Skeletal muscle tissue (tissue), 4 donors: ENCODE data around the gene THSD7A. TPM values are rescaled to one million over a fixed set of nuclear protein-coding genes. Genes with fewer than 3 reads are reported as not detected.

ENCODE experiments used
- H3K27ac ChIP-seq: one replicate; pipeline ENCODE4 v1.7.0; 2013; ENCODE audit warnings: mild to moderate bottlenecking, low read depth, low read length, inconsistent platforms
- H3K27me3 ChIP-seq, 3 donors: one replicate each; pipeline ENCODE4 v1.7.0; 2013; ENCODE audit warnings: low read length in 3 of 3; ENCODE audit not compliant: control insufficient read depth in 3 of 3, insufficient read depth in 3 of 3
- H3K36me3 ChIP-seq, 3 donors: one replicate each; pipeline ENCODE4 v1.7.0; 2013; ENCODE audit warnings: low read length in 3 of 3; ENCODE audit not compliant: control insufficient read depth in 3 of 3, insufficient read depth in 3 of 3
- H3K4me1 ChIP-seq, 3 donors: one replicate each; pipeline ENCODE4 v1.7.0; 2013; ENCODE audit warnings: low read length in 3 of 3, mild to moderate bottlenecking in 3 of 3; ENCODE audit not compliant: control insufficient read depth in 3 of 3, insufficient read depth in 3 of 3
- H3K4me3 ChIP-seq, 3 donors: one replicate each; pipeline ENCODE4 v1.7.0; 2013; ENCODE audit warnings: low read length in 3 of 3
- H3K9ac ChIP-seq, 3 donors: one replicate each; pipeline ENCODE4 v1.7.0; 2013; ENCODE audit warnings: low read length in 3 of 3, mild to moderate bottlenecking in 3 of 3, moderate library complexity in 2 of 3, low read depth in 1 of 3
- H3K9me3 ChIP-seq, 3 donors: one replicate each; pipeline ENCODE4 v1.7.0; 2013; ENCODE audit warnings: low read length in 3 of 3; ENCODE audit not compliant: control insufficient read depth in 3 of 3
- total RNA-seq: library from RNA; depleted of rRNA; stranded (reverse); fragments of >200 nt; gene quantifications from one replicate; pipeline ENCODE4 v1.2.3, GENCODE V29; 2014
- donor health status: Osteomylitis.

Gene THSD7A
- total RNA-seq, 1 donor from 2014 or later = 4.7 TPM

DNA sequence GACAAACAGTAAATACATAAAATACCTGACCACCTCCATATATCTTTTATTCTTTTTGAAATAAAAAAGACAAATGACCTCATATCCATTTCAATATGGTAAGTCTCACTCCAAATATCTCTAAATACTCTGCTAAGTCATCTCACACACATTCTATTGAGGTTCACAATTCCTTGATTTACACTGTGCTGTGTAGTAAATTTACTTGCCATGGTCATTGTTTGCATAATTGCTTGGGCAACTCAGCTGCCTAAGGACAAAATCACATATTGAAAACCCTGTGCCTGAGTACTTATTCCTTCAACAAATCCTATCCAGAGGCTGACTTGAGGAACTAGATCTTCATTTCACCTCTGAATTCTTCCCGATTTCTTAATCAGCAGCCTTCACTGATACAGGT lies 176.4 kb downstream of the THSD7A start:
- Histone ChIP-seq H3K9ac (no peak overlapping the region), H3K36me3 (no peaks in the 10 kb centered on the region), H3K27ac (no peak overlapping the region), H3K4me1 (no peaks in the 10 kb centered on the region), H3K27me3 (no peaks in the 10 kb centered on the region), H3K9me3 (no peaks in the 10 kb centered on the region), H3K4me3 (no peak overlapping the region)

DNA sequence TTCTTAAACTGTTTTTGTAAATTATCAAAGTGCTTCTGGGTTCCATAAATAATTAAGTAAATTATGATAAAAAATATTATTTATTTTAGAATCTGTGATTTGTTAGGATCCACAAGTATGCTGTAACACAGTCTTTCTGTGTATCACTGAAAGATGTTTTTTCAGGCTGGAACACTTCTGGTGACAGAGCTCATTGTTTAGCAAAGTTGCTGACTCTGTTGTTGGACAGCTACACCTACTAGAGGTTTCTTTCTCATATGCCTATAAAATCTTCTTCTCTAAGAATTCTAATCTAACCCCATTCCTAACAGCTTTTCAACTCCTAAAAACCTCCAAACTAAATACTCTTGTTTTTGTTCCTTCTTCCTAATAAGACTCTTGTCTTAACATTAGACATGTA lies 176.8 kb downstream of the THSD7A start:
- Histone ChIP-seq H3K27me3 (no peaks in the 10 kb centered on the region), H3K4me1 (no peaks in the 10 kb centered on the region), H3K9me3 (no peaks in the 10 kb centered on the region), H3K36me3 (no peaks in the 10 kb centered on the region), H3K27ac (no peak overlapping the region), H3K4me3 (no peak overlapping the region), H3K9ac (no peak overlapping the region)

DNA sequence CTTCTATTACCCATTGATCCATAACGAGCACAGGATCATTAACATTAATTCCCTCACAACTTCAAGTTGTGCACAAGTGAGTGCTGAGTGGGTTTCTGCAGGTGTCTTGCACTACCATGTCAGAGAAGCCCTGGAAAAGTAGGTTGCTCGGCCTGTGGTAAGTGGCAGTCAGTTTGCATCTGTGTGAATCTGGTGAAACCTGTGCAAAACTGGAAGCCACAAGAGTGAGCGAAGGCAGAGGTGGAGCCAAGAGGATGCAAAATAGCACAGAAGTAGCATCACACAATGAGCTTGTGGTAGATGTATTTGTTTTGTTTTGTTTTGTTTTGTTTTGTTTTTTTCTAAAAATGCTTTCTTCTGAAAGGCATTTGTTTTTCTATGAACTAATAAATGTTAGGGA lies 181.5 kb downstream of the THSD7A start:
- Histone ChIP-seq H3K4me1 (no peaks in the 10 kb centered on the region), H3K9me3 (no peaks in the 10 kb centered on the region), H3K4me3 (no peak overlapping the region), H3K9ac (no peak overlapping the region), H3K36me3 (no peaks in the 10 kb centered on the region), H3K27ac (no peak overlapping the region), H3K27me3 (no peaks in the 10 kb centered on the region)

DNA sequence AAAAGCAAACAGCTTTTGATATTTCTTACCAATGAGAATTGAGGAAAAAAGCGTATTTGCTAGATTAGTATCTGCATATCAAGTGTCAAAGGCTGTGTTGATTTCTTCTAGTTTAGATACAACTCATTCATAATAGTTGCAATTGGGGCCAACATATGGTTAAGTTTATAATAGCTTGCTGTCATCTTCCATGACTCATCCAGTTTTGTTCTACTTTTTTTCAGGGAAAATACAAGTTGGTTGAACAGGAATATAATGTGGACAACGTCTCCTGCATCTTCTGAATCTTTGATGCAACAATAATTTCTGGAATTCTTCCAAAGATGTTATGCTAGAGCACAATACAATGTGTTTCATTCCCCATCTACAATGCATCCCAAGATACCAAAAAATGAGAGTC lies 182.0 kb downstream of the THSD7A start:
- Histone ChIP-seq H3K4me1 (no peaks in the 10 kb centered on the region), H3K27me3 (no peaks in the 10 kb centered on the region), H3K36me3 (no peaks in the 10 kb centered on the region), H3K27ac (no peak overlapping the region), H3K9me3 (no peaks in the 10 kb centered on the region), H3K4me3 (no peak overlapping the region), H3K9ac (no peak overlapping the region)

DNA sequence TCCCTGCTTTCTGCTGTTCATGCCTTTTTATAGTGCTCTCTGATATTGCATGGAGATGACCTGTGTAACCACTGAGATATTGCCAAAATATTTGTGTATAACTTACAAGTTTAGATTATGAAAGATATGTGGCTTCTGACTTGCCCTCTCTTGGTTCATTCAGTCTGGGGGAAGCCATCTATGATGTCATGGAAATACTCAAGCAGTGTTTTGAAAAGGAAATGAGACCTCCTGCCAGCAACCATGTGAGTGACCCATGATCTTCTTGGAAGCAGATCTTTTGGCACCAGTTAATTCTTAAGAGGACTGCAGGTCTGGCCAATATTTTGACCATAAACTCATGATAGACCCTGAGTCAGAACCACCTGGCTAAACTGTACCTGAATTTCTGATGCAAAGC lies 183.0 kb downstream of the THSD7A start:
- Histone ChIP-seq H3K4me3 (no peak overlapping the region), H3K36me3 (no peaks in the 10 kb centered on the region), H3K9ac (no peak overlapping the region), H3K27me3 (no peaks in the 10 kb centered on the region), H3K27ac (no peak overlapping the region), H3K9me3 (no peaks in the 10 kb centered on the region), H3K4me1 (no peaks in the 10 kb centered on the region)

DNA sequence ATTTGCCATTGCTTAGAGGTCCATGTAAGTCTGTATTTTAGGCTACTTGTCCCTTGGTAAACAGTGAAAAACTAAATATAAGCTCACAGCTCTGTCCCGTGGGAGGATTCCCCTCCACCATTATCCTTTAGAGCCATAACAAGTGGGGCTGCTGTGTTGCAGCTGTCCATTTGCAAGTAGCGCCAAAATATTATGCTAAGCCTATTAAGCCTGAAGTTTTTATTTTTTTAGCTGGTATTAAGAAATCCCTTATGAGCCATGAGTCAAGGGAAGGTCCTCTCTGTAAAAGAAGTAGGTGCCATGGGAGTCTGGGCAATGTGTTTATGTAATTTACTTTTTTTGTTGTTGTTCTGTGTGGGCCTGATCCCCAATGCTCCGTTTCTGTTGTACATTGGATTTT lies 183.9 kb downstream of the THSD7A start:
- Histone ChIP-seq H3K27me3 (no peaks in the 10 kb centered on the region), H3K36me3 (no peaks in the 10 kb centered on the region), H3K27ac (no peak overlapping the region), H3K9me3 (no peaks in the 10 kb centered on the region), H3K4me1 (no peaks in the 10 kb centered on the region), H3K9ac (no peak overlapping the region), H3K4me3 (no peak overlapping the region)

DNA sequence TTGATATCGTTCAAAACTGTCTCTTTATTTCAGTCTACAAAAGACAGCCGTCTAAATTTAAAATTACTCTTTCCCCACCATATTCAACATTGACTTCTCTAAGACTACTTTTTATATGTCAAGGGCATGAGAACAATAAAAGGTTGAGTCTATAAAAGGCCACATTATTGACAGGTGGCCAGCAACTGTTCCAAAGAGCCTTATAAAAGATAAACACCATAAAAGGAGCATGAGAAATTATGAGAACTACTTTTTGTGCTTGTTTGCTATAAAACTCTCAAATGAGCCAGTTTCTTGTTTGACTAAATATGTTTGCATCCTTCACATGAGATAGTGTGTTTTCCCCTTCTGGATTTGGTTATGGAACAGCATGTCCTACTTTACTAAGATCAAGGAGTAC lies 189.2 kb downstream of the THSD7A start:
- H3K27ac ChIP-seq = no peak overlapping the region
- H3K9me3 ChIP-seq = no peaks in the 10 kb centered on the region
- H3K9ac ChIP-seq = no peak overlapping the region
- H3K27me3 ChIP-seq = no peaks in the 10 kb centered on the region
- no peak overlapping the region for H3K4me3 ChIP-seq
- H3K36me3 ChIP-seq = no peaks in the 10 kb centered on the region
- no peaks in the 10 kb centered on the region for H3K4me1 ChIP-seq

DNA sequence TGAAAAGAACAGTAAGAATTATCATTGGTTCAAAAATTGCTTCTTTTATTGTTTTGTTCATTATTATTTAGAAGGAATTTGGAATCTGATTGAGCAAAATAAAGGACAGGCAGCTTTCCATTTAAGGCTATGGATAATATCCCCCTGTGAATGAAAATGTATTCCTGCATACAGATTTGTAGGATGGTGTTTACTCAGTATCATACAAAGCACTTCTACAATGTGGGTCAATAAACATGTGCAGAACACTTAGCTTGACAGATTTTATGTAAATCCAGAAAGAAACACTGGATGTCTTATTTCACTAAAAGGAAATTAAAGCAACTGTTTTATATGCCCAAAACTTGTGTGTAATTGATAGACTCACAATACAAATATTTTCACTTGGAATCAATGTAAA lies 189.7 kb downstream of the THSD7A start:
- H3K36me3 ChIP-seq = no peaks in the 10 kb centered on the region
- no peak overlapping the region for H3K27ac ChIP-seq
- H3K9ac ChIP-seq = no peak overlapping the region
- no peaks in the 10 kb centered on the region for H3K9me3 ChIP-seq
- H3K27me3 ChIP-seq = no peaks in the 10 kb centered on the region
- H3K4me1 ChIP-seq = no peaks in the 10 kb centered on the region
- H3K4me3 ChIP-seq = no peak overlapping the region

DNA sequence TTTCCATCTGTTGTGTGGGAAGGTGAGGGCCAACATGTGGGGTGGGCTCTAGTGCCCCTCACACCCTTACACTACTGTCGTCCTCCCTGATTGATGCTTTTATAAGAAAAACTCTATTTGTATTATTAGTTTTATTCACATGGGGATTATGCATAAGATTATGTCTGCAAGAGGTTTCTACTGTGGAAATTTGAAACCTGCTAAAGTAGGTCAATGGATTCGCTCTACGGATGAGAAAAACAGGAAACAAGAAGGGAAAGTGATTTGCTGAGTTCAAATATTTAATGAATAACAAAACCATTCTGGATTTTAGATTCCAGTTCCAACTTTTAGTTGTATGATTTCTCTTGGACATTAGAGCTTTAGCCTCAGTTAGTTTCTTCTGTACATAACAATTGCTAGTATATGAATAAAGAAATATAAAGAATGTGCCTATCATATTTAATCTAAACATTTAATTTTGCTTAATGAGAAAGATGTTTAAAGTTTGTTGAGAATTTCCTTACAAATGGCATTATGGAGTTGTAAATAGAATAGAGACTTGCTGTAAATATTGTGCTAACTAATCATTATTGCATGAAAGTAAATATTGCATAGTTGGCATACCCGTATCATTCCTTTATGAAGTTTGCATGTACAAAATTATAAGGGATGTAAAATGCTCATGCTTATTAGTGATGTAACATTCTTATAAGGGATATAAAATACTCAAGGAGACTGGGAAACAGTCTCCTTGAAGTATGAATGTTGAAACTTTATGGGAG lies 193.8 kb downstream of the THSD7A start:
- H3K4me3 ChIP-seq = no peak overlapping the region
- no peak overlapping the region for H3K27ac ChIP-seq
- no peaks in the 10 kb centered on the region for H3K27me3 ChIP-seq
- no peaks in the 10 kb centered on the region for H3K4me1 ChIP-seq
- no peak overlapping the region for H3K9ac ChIP-seq
- no peaks in the 10 kb centered on the region for H3K36me3 ChIP-seq
- H3K9me3 ChIP-seq = no peaks in the 10 kb centered on the region

DNA sequence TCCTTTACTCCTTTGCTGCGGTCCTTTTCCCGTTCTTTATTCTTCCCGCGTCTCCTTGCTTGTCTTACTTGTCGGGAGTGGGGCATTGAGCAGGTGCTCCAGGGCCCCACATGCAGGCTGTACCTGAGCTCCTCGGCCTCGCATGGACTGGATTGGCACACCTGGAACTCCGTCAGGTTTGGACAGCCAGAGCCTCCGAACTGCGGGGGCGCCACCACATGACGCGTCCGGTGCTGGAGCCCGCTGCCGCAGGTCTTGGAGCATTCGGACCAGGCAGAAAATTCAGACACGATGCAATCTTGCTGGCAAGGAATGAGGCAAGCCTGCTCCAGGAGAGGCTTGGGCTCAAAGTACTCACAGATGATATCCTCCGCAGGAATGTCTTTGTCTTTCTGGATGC lies 195.7 kb downstream of the THSD7A start:
- no peaks in the 10 kb centered on the region for H3K36me3 ChIP-seq
- no peaks in the 10 kb centered on the region for H3K27me3 ChIP-seq
- no peak overlapping the region for H3K4me3 ChIP-seq
- H3K9ac ChIP-seq = no peak overlapping the region
- H3K4me1 ChIP-seq = no peaks in the 10 kb centered on the region
- H3K9me3 ChIP-seq = no peaks in the 10 kb centered on the region
- no peak overlapping the region for H3K27ac ChIP-seq
